ENCODE data around the gene COX15.

The COX15 gene

DNA sequence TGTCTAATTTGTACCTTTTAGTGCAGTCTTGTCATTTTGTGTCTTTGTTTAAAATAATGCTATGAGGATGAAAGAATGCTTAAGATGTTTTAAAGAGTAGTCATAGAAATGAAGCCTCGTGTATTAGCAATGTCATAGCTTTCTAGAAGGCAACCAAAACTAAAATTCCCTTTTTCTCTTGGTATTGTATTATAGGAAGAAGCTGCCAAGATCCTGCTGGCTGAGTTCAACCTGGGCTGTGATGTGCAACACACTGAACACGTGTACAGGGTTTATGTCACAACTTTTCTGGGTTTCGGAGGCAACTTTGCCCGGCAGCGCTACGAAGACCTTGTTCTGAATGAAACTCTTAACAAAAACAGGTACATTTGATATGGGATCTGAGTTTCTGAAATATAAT is 36.2 kb downstream of the COX15 start:
- no peak for TF ChIP-seq CTCF (IDR thresholded peaks at IDR 0.05; ENCODE audit: unreplicated experiment in 3 of 3)
- Mint-ChIP-seq H3K27ac (no peak overlapping the region), H3K4me1 (peaks cover 6% of the 10 kb centered on the region), H3K36me3 (ENCODE audit: low read depth) (peaks cover 56% of the 10 kb centered on the region), H3K27me3 (ENCODE audit: low read depth) (no peaks in the 10 kb centered on the region), H3K9me3 (no peaks in the 10 kb centered on the region), H3K4me3 (no peak overlapping the region)

- H3K36me3 Mint-ChIP-seq (ENCODE audit: low read depth) = peaks cover 45% of the 10 kb centered on the region
- H3K4me3 Mint-ChIP-seq = no peak overlapping the region
- no peaks in the 10 kb centered on the region for H3K9me3 Mint-ChIP-seq
- TF ChIP-seq CTCF (IDR thresholded peaks at IDR 0.05; ENCODE audit: unreplicated experiment in 3 of 3) = no peak
- H3K27ac Mint-ChIP-seq = no peak overlapping the region
- H3K27me3 Mint-ChIP-seq (ENCODE audit: low read depth) = no peaks in the 10 kb centered on the region
- no peaks in the 10 kb centered on the region for H3K4me1 Mint-ChIP-seq
Observed at GRCh38 chr10:99693933-99694583, 37.9 kb downstream of the COX15 start.

- Mint-ChIP-seq H3K4me3 (no peak overlapping the region), H3K27me3 (ENCODE audit: low read depth) (no peaks in the 10 kb centered on the region), H3K36me3 (ENCODE audit: low read depth) (peaks cover 20% of the 10 kb centered on the region), H3K27ac (no peak overlapping the region), H3K4me1 (no peaks in the 10 kb centered on the region), H3K9me3 (no peaks in the 10 kb centered on the region)
- no peak for TF ChIP-seq CTCF (IDR thresholded peaks at IDR 0.05; ENCODE audit: unreplicated experiment in 3 of 3)
Observed at GRCh38 chr10:99689461-99689860, 42.5 kb downstream of the COX15 start.

DNA sequence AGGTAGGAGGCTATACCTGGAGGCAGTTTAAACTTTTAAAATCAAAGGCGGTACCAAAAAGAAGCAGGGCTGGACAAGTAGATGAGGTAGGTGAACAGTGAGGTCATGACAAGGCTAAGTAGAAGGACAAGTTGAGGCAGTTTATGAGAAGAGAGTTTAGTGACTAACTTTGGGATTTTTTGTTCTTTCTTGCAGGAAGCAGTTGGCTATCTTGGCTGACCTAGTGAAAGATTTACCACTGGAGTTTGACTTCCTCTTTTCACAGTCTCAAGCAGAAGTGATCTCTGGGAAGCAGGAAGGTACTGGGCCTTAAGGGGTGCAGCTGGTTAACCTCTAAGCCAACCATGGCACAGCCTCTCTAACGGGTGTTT is 46.3 kb downstream of the COX15 start:
- no peak for TF ChIP-seq CTCF (IDR thresholded peaks at IDR 0.05; ENCODE audit: unreplicated experiment in 3 of 3)
- Mint-ChIP-seq H3K4me1 (peaks cover 5% of the 10 kb centered on the region), H3K36me3 (ENCODE audit: low read depth) (peaks cover 12% of the 10 kb centered on the region), H3K27me3 (ENCODE audit: low read depth) (no peaks in the 10 kb centered on the region), H3K4me3 (no peak overlapping the region), H3K27ac (peak overlapping the region; percentile 59 to 72 (median 70)), H3K9me3 (no peaks in the 10 kb centered on the region)

- peak in 1 of 3 experiments; percentile 10 for TF ChIP-seq CTCF (IDR thresholded peaks at IDR 0.05; ENCODE audit: unreplicated experiment in 3 of 3)
- Mint-ChIP-seq H3K4me3 (no peak overlapping the region), H3K27me3 (ENCODE audit: low read depth) (no peaks in the 10 kb centered on the region), H3K36me3 (ENCODE audit: low read depth) (peaks cover 20% of the 10 kb centered on the region), H3K9me3 (no peaks in the 10 kb centered on the region), H3K27ac (peak overlapping the region; percentile 17 to 83 (median 52)), H3K4me1 (peaks cover 5% of the 10 kb centered on the region)
Observed at GRCh38 chr10:99682752-99683151, 49.2 kb downstream of the COX15 start.
